Activated T-helper 2 cell treated with anti-CD3 and anti-CD28 coated beads, Interferon-gamma antibody, Interleukin-2, Interleukin-4, amounts not matched to agents 10 μg/mL and 5 μg/mL and 100 μg/mL, durations not matched to agents 14 hours and 24 hours and 36 hours (primary cell): ENCODE results near the gene SPINT2. TPM values are rescaled to one million over a fixed set of nuclear protein-coding genes. Genes with fewer than 3 reads are reported as not detected.
"Not testable (repeated sequence)": the region's sequence is repeated elsewhere in the genome, so short reads cannot be mapped to it uniquely, and the experiment has no call there.

Source experiments
- DNase-seq: peaks from one replicate; pipeline ENCODE4 v3.0.0; 2021; ENCODE audit warnings: low spot score
- H3K27ac Mint-ChIP-seq: one replicate; pipeline ENCODE4 v1.8.0; 2021; ENCODE audit warnings: mixed read lengths
- H3K27me3 Mint-ChIP-seq: one replicate; pipeline ENCODE4 v1.8.0; 2021; ENCODE audit warnings: low read depth, mixed read lengths
- H3K36me3 Mint-ChIP-seq: one replicate; pipeline ENCODE4 v1.8.0; 2021; ENCODE audit warnings: low read depth, mixed read lengths
- H3K4me1 Mint-ChIP-seq: one replicate; pipeline ENCODE4 v1.8.0; 2021; ENCODE audit warnings: low read depth, mixed read lengths
- H3K4me3 Mint-ChIP-seq: one replicate; pipeline ENCODE4 v1.8.0; 2021; ENCODE audit warnings: low read depth, mild to moderate bottlenecking, moderate library complexity, mixed read lengths
- H3K9me3 Mint-ChIP-seq: one replicate; pipeline ENCODE4 v1.8.0; 2021; ENCODE audit warnings: mixed read lengths
- intact Hi-C: fragments of 100-400 bp; cut with micrococcal nuclease; formaldehyde crosslinking; loops from one replicate; pipeline ENCODE4 v1.15.1; 2023
- total RNA-seq: library from RNA; stranded (reverse); gene quantifications from 2 replicates; pipeline ENCODE4 v1.2.3, GENCODE V29; 2022

Gene SPINT2, protein sequence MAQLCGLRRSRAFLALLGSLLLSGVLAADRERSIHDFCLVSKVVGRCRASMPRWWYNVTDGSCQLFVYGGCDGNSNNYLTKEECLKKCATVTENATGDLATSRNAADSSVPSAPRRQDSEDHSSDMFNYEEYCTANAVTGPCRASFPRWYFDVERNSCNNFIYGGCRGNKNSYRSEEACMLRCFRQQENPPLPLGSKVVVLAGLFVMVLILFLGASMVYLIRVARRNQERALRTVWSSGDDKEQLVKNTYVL
- 161 and 165 TPM in 2 replicates for total RNA-seq

DNA sequence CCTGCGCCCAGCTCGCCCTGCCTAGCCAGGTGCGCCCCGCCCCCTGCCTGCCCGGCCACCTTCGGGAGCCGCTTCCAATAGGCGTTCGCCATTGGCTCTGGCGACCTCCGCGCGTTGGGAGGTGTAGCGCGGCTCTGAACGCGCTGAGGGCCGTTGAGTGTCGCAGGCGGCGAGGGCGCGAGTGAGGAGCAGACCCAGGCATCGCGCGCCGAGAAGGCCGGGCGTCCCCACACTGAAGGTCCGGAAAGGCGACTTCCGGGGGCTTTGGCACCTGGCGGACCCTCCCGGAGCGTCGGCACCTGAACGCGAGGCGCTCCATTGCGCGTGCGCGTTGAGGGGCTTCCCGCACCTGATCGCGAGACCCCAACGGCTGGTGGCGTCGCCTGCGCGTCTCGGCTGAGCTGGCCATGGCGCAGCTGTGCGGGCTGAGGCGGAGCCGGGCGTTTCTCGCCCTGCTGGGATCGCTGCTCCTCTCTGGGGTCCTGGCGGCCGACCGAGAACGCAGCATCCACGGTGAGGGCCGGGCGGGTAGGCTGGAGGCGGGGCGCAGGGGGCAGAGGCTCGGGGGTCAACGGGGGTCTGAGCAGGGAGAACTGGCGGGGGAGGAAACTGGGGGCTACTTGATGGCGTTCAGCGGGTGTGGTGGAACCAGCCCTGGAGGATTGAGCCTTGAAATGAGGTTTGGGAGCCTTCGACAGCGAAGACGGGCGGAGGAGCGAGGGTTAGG, at the start of gene SPINT2:
Gene SPINT2, plus strand, starts transcription at position 88 of the 727 bp plus-strand sequence. Its CDS starts 320 bp downstream, at position 408.
- Mint-ChIP-seq H3K4me3 (peak within 1 kb of the TSS; percentile 95), H3K27me3 (no peaks in the 10 kb centered on the region), H3K27ac (peak within 1 kb of the TSS; percentile 98), H3K4me1 (peaks cover 47% of the 10 kb centered on the region), H3K9me3 (no peaks in the 10 kb centered on the region), H3K36me3 (peaks cover 10% of the 10 kb centered on the region)
- intact Hi-C loops = loop anchor here (1.0 to 2.0 kb wide), 3 partner anchors 8 to 52 kb away; partner anchors contain the start of gene PPP1R14A
- DNase-seq = no peak

DNA sequence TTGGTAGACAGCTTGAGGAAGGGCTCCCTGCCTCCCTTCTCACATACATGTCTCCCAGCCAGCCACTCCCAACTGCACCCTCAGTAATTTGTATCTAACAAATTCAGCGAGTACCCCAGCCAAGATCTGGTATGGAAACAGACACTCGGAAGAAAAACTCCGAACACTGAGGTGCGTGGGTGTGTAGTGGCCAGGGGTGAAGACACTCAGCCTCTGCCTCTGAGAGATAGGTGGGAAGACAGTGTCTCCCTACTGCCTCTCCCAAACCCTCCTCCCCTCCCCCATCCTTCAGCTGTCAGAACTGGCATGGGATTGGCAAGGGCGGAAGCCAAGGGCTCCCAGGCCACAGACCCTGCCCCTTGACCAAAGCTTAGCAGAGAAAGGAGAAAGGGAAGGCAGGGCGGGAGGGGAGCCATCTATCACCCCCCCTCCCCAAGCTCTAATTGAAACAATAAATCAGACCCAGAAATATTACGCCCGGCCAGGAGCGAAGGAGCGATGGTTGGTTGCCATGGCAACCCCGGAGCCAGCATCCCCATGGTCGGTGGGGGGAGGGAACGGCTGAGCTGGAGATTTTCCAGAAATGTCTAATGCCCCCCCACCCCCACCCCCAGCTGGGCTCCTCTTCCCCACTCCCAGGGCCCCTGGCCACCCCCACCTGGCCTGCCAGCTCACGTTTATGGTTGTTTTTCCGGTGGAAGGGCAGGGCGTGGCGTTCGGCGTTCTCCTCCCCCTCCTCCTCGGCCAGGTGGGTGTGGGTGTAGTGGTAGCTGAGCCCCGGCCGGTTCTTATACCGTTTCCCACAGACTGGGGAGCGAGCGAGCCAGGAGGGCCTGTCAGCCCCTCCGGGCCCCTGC, 47.4 kb upstream of the SPINT2 start:
- no peak overlapping the region for H3K4me3 Mint-ChIP-seq
- intact Hi-C loops = no loop called here
- H3K36me3 Mint-ChIP-seq = no peaks in the 10 kb centered on the region
- no peak overlapping the region for H3K27ac Mint-ChIP-seq
- H3K9me3 Mint-ChIP-seq = no peaks in the 10 kb centered on the region
- DNase-seq = no peak
- H3K4me1 Mint-ChIP-seq = peaks cover 9% of the 10 kb centered on the region
- H3K27me3 Mint-ChIP-seq = peaks cover 18% of the 10 kb centered on the region

DNA sequence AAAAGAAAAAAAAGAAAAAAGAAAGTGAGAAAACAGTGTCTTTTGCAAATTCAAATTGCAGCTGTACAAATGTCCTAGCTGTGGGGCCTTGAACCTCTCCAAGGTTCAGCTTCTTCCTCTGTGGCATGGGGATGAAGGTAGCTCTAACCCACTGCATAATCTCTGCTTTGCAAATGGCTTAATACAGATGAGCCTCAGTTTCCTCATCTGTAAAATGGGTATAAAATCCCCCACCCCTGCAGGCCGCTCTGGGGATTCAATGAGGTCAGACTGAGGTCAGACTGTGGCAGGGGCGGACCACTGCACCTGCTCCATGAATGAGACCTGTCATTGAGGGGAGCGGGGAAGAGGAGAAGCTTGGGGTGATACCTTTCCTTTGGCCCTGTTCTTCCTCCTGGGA, 46.2 kb upstream of the SPINT2 start:
- intact Hi-C loops = no loop called here
- Mint-ChIP-seq H3K4me1 (peaks cover 10% of the 10 kb centered on the region), H3K27me3 (peaks cover 20% of the 10 kb centered on the region)

DNA sequence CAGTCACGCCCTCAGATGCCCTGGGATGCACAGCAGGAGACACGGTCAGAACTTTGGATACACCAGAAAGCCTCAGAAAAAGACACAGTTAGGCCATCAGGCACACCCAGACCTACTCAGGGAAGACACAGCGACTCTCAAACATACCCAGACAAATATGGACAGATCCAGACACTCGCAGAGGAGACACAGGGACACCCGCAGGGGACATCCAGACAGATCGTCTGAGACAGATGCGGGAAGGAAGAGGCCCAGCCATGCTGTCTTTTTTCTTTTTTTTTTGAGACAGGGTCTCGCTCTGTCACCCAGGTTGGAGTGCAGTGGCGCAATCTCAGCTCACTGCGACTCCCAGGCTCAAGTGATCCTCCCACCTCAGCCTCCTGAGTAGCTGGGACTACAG, 45.2 kb upstream of the SPINT2 start:
- peaks cover 20% of the 10 kb centered on the region for H3K27me3 Mint-ChIP-seq

More for the DNA sequence above, 46.2 kb upstream of the SPINT2 start:
- Mint-ChIP-seq H3K36me3 (no peaks in the 10 kb centered on the region), H3K9me3 (no peaks in the 10 kb centered on the region), H3K4me3 (no peak overlapping the region), H3K27ac (no peak overlapping the region)
- DNase-seq = no peak

DNA sequence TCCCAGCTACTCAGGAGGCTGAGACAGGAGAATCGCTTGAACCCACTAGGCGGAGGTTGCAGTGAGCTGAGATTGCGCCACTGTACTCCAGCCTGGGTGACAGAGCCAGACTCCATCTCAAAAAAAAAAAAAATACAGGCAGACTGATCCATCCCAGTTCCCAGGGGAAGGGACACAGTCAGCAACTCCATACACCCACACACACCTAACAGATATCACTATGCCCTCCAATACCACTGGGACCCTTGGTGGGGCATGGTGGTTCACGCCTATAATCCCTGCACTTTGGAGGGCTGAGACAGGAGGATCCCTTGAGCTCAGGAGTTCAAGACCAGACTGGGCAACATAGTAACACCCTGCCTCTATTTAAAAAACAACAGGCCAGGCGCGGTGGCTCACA, 43.0 kb upstream of the SPINT2 start:
- Mint-ChIP-seq H3K9me3 (no peaks in the 10 kb centered on the region), H3K4me3 (no peak overlapping the region), H3K27ac (no peak overlapping the region), H3K36me3 (no peaks in the 10 kb centered on the region), H3K4me1 (peaks cover 8% of the 10 kb centered on the region), H3K27me3 (peaks cover 26% of the 10 kb centered on the region)
- intact Hi-C loops = loop anchor here (5.0 kb wide), 1 partner anchor 319 kb away; no protein-coding TSS in a partner anchor
- no peak for DNase-seq

More for the DNA sequence above, 45.2 kb upstream of the SPINT2 start:
- Mint-ChIP-seq H3K9me3 (no peaks in the 10 kb centered on the region), H3K4me3 (no peak overlapping the region), H3K27ac (no peak overlapping the region), H3K4me1 (peaks cover 8% of the 10 kb centered on the region), H3K36me3 (no peaks in the 10 kb centered on the region)
- intact Hi-C loops = no loop called here
- DNase-seq = no peak

DNA sequence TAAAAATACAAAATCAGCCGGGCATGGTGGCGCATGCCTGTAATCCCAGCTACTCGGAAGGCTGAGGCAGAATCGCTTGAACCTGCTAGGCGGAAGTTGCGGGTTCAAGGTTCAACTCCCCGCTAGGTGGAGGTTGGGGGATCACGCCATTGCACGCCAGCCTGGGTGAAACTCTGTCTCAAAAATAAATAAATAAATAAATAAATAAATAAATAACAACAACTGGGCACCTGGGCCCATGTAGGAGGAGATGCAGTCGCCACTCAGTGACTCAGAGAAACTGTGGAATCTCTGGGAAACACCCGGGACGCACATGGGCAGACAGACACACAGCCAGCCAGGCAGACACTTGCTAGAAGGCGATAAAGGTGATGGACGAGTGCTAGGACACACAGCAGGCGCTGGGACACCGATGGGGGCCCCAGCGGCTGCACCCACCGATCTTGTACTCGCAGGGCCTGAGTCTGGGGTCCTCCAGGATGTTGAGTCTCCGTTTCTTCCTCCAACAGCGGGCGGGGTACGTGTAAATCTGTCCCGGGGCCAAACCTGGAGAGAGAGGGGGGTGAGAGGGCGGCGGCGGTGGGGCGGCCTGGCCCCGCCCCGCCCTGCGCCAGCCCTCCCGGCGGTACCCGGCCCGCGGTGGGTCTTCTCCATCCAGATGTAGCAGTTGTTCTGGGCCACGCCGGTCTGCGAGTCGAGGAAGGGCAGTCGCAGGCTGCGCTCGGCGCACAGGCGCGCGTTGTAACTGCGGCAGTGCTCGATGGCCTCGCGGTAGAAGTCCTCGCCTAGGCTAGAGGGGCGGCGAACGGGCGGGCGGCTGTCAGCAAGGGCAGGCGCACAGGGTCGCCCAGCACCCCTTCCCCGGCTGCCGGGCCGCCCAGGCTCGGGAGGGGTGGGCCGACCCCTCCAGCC, 42.2 kb upstream of the SPINT2 start:
- Mint-ChIP-seq H3K4me1 (peaks cover 10% of the 10 kb centered on the region), H3K27ac (no peak overlapping the region), H3K4me3 (no peak overlapping the region), H3K9me3 (no peaks in the 10 kb centered on the region), H3K27me3 (peaks cover 31% of the 10 kb centered on the region), H3K36me3 (no peaks in the 10 kb centered on the region)
- DNase-seq = no peak
- intact Hi-C loops = loop anchor here (5.0 kb wide), 1 partner anchor 320 kb away; no protein-coding TSS in a partner anchor

DNA sequence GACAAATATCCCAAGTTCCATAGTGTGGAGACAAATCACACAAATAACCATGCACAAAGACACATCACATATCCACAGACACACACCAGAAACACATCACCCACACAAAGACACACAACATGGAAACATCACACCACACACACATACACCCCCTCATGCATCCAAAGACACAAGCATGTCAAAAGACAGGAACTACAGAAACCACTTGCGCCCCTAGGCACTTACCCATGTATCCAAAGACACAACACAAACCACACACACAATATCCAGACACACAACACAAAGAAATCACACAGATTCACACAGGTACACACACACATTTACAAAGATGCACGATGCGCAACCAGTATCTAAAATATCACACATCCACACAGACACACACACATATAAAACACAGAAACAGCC, 41.3 kb upstream of the SPINT2 start:
- peak overlapping the region; percentile 6 for H3K4me3 Mint-ChIP-seq
- intact Hi-C loops = loop anchor here (5.0 kb wide), 1 partner anchor 321 kb away; no protein-coding TSS in a partner anchor

DNA sequence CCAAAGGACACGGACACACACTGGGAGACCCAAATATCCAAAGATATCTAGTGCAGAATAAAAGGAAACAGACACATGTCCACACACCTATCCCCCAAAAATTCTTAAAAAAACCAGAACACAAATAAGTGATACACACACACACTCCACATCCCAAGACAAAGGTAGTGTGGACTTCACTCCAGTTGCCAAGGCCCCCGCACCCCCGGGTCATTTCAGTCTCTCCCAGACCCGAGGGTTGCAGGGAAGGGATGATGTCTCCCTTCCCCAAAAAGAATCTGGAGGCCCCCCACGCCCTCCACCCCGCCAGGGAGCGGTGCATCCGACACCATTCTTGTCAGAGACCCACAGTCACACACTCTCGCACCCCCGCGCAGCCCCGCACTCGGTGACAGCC, 40.8 kb upstream of the SPINT2 start:
- Mint-ChIP-seq H3K9me3 (no peaks in the 10 kb centered on the region), H3K27ac (no peak overlapping the region), H3K4me1 (peaks cover 14% of the 10 kb centered on the region), H3K4me3 (peak overlapping the region; percentile 6), H3K27me3 (peaks cover 42% of the 10 kb centered on the region), H3K36me3 (no peaks in the 10 kb centered on the region)
- DNase-seq = no peak
- intact Hi-C loops = loop anchor here (5.0 kb wide), 1 partner anchor 321 kb away; no protein-coding TSS in a partner anchor

More for the DNA sequence above, 41.3 kb upstream of the SPINT2 start:
- H3K36me3 Mint-ChIP-seq = no peaks in the 10 kb centered on the region
- peaks cover 40% of the 10 kb centered on the region for H3K27me3 Mint-ChIP-seq
- peaks cover 14% of the 10 kb centered on the region for H3K4me1 Mint-ChIP-seq
- H3K27ac Mint-ChIP-seq = no peak overlapping the region
- H3K9me3 Mint-ChIP-seq = no peaks in the 10 kb centered on the region
- DNase-seq = no peak

DNA sequence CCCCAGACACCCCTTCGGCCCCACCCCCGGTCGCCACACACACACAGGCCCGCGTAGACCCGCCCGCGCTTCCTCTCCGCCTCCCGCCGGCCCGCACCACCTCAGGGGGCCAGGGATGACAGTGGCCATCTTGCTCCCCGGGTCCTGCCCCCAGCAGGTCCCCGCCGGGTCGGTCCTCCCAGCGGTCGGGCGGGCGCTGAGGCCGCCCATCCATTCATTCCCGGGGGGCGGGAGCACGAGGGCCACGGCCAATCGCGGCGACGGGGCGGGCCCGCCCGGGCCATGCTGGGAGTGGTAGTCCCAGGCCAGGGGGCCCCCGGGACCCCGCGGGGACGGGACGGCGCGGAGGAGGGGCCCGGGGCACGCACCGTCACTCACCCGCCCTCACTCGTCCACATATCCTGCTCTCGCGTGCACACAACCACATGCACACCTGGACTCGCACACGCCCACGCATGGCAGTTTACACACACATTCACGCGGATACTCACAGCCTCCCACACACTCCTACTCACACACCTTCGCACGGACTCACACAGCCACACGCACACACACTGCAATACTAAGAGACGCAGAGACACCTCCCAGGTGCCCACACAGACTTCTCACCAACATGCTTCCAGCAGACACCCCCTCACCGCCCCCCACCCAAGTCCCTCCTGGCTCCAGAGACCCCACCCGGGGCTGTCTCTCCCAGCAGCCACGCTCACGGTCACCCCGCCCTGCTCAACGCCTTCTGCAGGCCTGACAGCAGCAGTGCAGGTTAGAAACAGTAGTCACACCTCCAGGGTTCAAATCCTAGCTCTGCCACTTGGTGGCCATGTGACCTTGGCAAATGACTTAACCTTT, 40.1 kb upstream of the SPINT2 start, which contains the start of gene DPF1:
Gene DPF1, minus strand, starts transcription at position 209 of the 849 bp plus-strand sequence. Its CDS starts 80 bp downstream, at position 129.
- H3K9me3 Mint-ChIP-seq = no peaks in the 10 kb centered on the region
- intact Hi-C loops = loop anchor here (5.0 kb wide), 1 partner anchor 322 kb away; no protein-coding TSS in a partner anchor
- peak within 1 kb of the TSS; percentile 48 for H3K27ac Mint-ChIP-seq
- H3K27me3 Mint-ChIP-seq = peaks cover 46% of the 10 kb centered on the region
- H3K36me3 Mint-ChIP-seq = no peaks in the 10 kb centered on the region
- H3K4me3 Mint-ChIP-seq = peak within 1 kb of the TSS; percentile 78
- DNase-seq = peak; percentile 49
- H3K4me1 Mint-ChIP-seq = peaks cover 14% of the 10 kb centered on the region

DNA sequence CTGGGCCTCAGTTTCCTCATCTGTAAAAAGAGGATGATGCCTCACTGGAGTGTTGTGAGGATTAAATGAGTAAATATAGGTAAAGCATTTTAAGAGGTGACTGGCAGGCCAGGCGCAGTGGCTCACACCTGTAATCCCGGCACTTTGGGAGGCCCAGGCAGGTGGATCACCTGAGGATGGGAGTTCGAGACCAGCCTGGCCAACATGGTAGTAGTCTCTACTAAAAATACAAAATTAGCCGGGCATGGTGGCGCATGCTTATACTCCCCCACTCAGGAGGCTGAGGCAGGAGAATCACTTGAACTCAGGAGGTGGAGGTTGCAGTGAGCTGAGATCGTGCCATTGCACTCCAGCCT, 39.5 kb upstream of the SPINT2 start:
- H3K27me3 Mint-ChIP-seq = peaks cover 47% of the 10 kb centered on the region
- H3K4me1 Mint-ChIP-seq = peaks cover 14% of the 10 kb centered on the region
- intact Hi-C loops = loop anchor here (5.0 kb wide), 1 partner anchor 323 kb away; no protein-coding TSS in a partner anchor

More for the DNA sequence above, 39.5 kb upstream of the SPINT2 start:
- not testable (repeated sequence) for H3K9me3 Mint-ChIP-seq, H3K36me3 Mint-ChIP-seq, DNase-seq, H3K4me3 Mint-ChIP-seq, H3K27ac Mint-ChIP-seq
